Mammary epithelial cell (primary cell): ENCODE measurements around the gene FMNL2.

ENCODE experiments used
- CTCF ChIP-seq, 2 donors: IDR thresholded peaks in 1 of 2; conservative IDR thresholded peaks in 1 of 2; 2 replicates each; pipeline ENCODE4 v1.5.1; 2011 to 2012; ENCODE audit warnings: inconsistent platforms in 2 of 2, low read length in 2 of 2, mild to moderate bottlenecking in 2 of 2, control low read depth in 1 of 2, low read depth in 1 of 2; ENCODE audit not compliant: insufficient read depth in 1 of 2; ENCODE audit errors: extremely low read depth in 1 of 2
- EZH2 ChIP-seq: IDR thresholded peaks from 2 replicates; pipeline ENCODE4 v1.6.1; 2012; ENCODE audit warnings: low read length, inconsistent platforms, borderline replicate concordance

- TF ChIP-seq EZH2 (no peak), CTCF (conservative IDR thresholded peaks at IDR 0.05 in 1 of 2, IDR thresholded peaks at IDR 0.05 in 1 of 2; ENCODE audit: extremely low read depth in 1 of 2, insufficient read depth in 1 of 2, low read depth in 1 of 2, low read length in 2 of 2) (no peak)
These were observed 166.7 kb downstream of the FMNL2 start for GRCh38 chr2:152501666-152502065.
